ENCODE data around the gene FCGR1A. TPM values are rescaled to one million over a fixed set of nuclear protein-coding genes. Genes with fewer than 3 reads are reported as not detected.
"Not testable (repeated sequence)": the region's sequence is repeated elsewhere in the genome, so short reads cannot be mapped to it uniquely, and the experiment has no call there.

FCGR1A gene
- total and polyA plus RNA-seq, 2 donors (not counting 1 experiment from before 2014, with no cell fraction given) = 0.10 TPM; not detected in 1

- H3K27ac ChIP-seq (ENCODE audit: low read length in 2 of 2); H3K4me3 ChIP-seq (ENCODE audit: control extremely low read depth in 1 of 5, extremely low read depth in 1 of 5, insufficient read depth in 1 of 5, low read depth in 2 of 5, low read length in 4 of 5); H4K20me1 ChIP-seq (ENCODE audit: control insufficient read depth, insufficient read depth, low read length, poor library complexity, severe bottlenecking); H3K9me3 ChIP-seq (ENCODE audit: control extremely low read depth in 1 of 3, control insufficient read depth in 2 of 3, insufficient read depth in 1 of 3, low read length in 2 of 3); DNase-seq; H3K9ac ChIP-seq (ENCODE audit: low read length); intact Hi-C loops (cut with micrococcal nuclease); H3K4me1 Mint-ChIP-seq; H3K27ac Mint-ChIP-seq; H3K4me2 ChIP-seq (replicated peaks; ENCODE audit: low read depth, low read length, poor library complexity, severe bottlenecking); H3K9me3 Mint-ChIP-seq (ENCODE audit: insufficient read depth); H3K27me3 ChIP-seq (replicated peaks in 1 of 4; ENCODE audit: control extremely low read depth in 1 of 4, control insufficient read depth in 3 of 4, insufficient read depth in 4 of 4, low read length in 3 of 4); H3K36me3 ChIP-seq (replicated peaks in 1 of 2; ENCODE audit: control extremely low read depth in 1 of 2, control insufficient read depth in 1 of 2, extremely low read depth in 1 of 2, insufficient read depth in 2 of 2, low read length in 1 of 2); CTCF ChIA-PET; POLR2A ChIA-PET; H3K4me3 Mint-ChIP-seq; H3K27me3 Mint-ChIP-seq; H3K79me2 ChIP-seq (ENCODE audit: control insufficient read depth, insufficient read depth, low read length); ATAC-seq (ENCODE audit: low read depth); H3K4me1 ChIP-seq (ENCODE audit: control insufficient read depth in 2 of 2, insufficient read depth in 2 of 2, low read length in 2 of 2); H2AFZ ChIP-seq (ENCODE audit: insufficient read depth, low read depth, low read length, poor library complexity, severe bottlenecking): not testable (repeated sequence)
- no CpG with 5 or more reads among the region's 2 CpGs for WGBS (ENCODE audit: insufficient coverage)
Measured at GRCh38 chr1:149783289-149783688, 795 bp downstream of the FCGR1A start.

DNA sequence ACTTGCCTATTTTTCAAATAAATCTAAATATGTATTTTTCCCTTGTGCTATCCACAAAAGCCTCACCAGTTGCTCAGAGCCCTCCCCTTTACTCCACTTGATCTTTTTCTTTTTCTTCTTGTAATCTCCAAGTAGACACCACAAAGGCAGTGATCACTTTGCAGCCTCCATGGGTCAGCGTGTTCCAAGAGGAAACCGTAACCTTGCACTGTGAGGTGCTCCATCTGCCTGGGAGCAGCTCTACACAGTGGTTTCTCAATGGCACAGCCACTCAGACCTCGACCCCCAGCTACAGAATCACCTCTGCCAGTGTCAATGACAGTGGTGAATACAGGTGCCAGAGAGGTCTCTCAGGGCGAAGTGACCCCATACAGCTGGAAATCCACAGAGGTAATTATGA lies 1.4 kb downstream of the FCGR1A start:
- H3K9me3 Mint-ChIP-seq (ENCODE audit: insufficient read depth); H3K27ac ChIP-seq (ENCODE audit: low read length in 2 of 2); DNase-seq; intact Hi-C loops (cut with micrococcal nuclease); H3K27ac Mint-ChIP-seq; H3K79me2 ChIP-seq (ENCODE audit: control insufficient read depth, insufficient read depth, low read length); ATAC-seq (ENCODE audit: low read depth); H3K4me3 Mint-ChIP-seq; H2AFZ ChIP-seq (ENCODE audit: insufficient read depth, low read depth, low read length, poor library complexity, severe bottlenecking); H3K4me1 ChIP-seq (ENCODE audit: control insufficient read depth in 2 of 2, insufficient read depth in 2 of 2, low read length in 2 of 2); H4K20me1 ChIP-seq (ENCODE audit: control insufficient read depth, insufficient read depth, low read length, poor library complexity, severe bottlenecking); H3K4me1 Mint-ChIP-seq; H3K36me3 ChIP-seq (replicated peaks in 1 of 2; ENCODE audit: control extremely low read depth in 1 of 2, control insufficient read depth in 1 of 2, extremely low read depth in 1 of 2, insufficient read depth in 2 of 2, low read length in 1 of 2); POLR2A ChIA-PET; H3K4me2 ChIP-seq (replicated peaks; ENCODE audit: low read depth, low read length, poor library complexity, severe bottlenecking); H3K27me3 ChIP-seq (replicated peaks in 1 of 4; ENCODE audit: control extremely low read depth in 1 of 4, control insufficient read depth in 3 of 4, insufficient read depth in 4 of 4, low read length in 3 of 4); H3K9me3 ChIP-seq (ENCODE audit: control extremely low read depth in 1 of 3, control insufficient read depth in 2 of 3, insufficient read depth in 1 of 3, low read length in 2 of 3); H3K9ac ChIP-seq (ENCODE audit: low read length); CTCF ChIA-PET; H3K4me3 ChIP-seq (ENCODE audit: control extremely low read depth in 1 of 5, extremely low read depth in 1 of 5, insufficient read depth in 1 of 5, low read depth in 2 of 5, low read length in 4 of 5); H3K27me3 Mint-ChIP-seq: not testable (repeated sequence)
- no CpG with 5 or more reads among the region's 4 CpGs for WGBS (ENCODE audit: insufficient coverage)

- H3K4me1 Mint-ChIP-seq; H3K9me3 ChIP-seq (ENCODE audit: control extremely low read depth in 1 of 3, control insufficient read depth in 2 of 3, insufficient read depth in 1 of 3, low read length in 2 of 3); H3K4me1 ChIP-seq (ENCODE audit: control insufficient read depth in 2 of 2, insufficient read depth in 2 of 2, low read length in 2 of 2); CTCF ChIA-PET; DNase-seq; H3K36me3 ChIP-seq (replicated peaks in 1 of 2; ENCODE audit: control extremely low read depth in 1 of 2, control insufficient read depth in 1 of 2, extremely low read depth in 1 of 2, insufficient read depth in 2 of 2, low read length in 1 of 2); H3K27me3 Mint-ChIP-seq; intact Hi-C loops (cut with micrococcal nuclease); H3K27ac Mint-ChIP-seq; H3K27me3 ChIP-seq (replicated peaks in 1 of 4; ENCODE audit: control extremely low read depth in 1 of 4, control insufficient read depth in 3 of 4, insufficient read depth in 4 of 4, low read length in 3 of 4); H3K79me2 ChIP-seq (ENCODE audit: control insufficient read depth, insufficient read depth, low read length); H4K20me1 ChIP-seq (ENCODE audit: control insufficient read depth, insufficient read depth, low read length, poor library complexity, severe bottlenecking); H3K27ac ChIP-seq (ENCODE audit: low read length in 2 of 2); H3K4me3 Mint-ChIP-seq; POLR2A ChIA-PET; H3K9ac ChIP-seq (ENCODE audit: low read length); ATAC-seq (ENCODE audit: low read depth); H3K4me2 ChIP-seq (replicated peaks; ENCODE audit: low read depth, low read length, poor library complexity, severe bottlenecking); H3K9me3 Mint-ChIP-seq (ENCODE audit: insufficient read depth); H3K4me3 ChIP-seq (ENCODE audit: control extremely low read depth in 1 of 5, extremely low read depth in 1 of 5, insufficient read depth in 1 of 5, low read depth in 2 of 5, low read length in 4 of 5); H2AFZ ChIP-seq (ENCODE audit: insufficient read depth, low read depth, low read length, poor library complexity, severe bottlenecking): not testable (repeated sequence)
- WGBS (ENCODE audit: insufficient coverage) = no CpG with 5 or more reads among the region's 3 CpGs
Measured at GRCh38 chr1:149787688-149788451, 5.4 kb downstream of the FCGR1A start.

Measured in B cell (primary cell).